Small intestine (tissue), 7 donors: ENCODE measurements around the gene TENM4. TPM values are rescaled to one million over a fixed set of nuclear protein-coding genes. Genes with fewer than 3 reads are reported as not detected.
"Not testable (repeated sequence)": the region's sequence is repeated elsewhere in the genome, so short reads cannot be mapped to it uniquely, and the experiment has no call there.

Experiments
- DNase-seq, 2 donors: peaks; one replicate each; pipeline versions ENCODE4 v3.0.0 to v3.0.0-alpha.2; 2013
- FAIRE-seq: peaks from 2 replicates; lab custom pipeline; 2012; peaks lifted over from hg19 to GRCh38; lab: Jason Lieb, UNC
- H3K27ac ChIP-seq, 3 donors: one replicate each; pipeline ENCODE4 v1.5.1; 2013; ENCODE audit warnings: low read length in 2 of 3, mild to moderate bottlenecking in 2 of 3, control low read depth in 1 of 3, inconsistent platforms in 1 of 3, low read depth in 1 of 3, moderate library complexity in 1 of 3
- H3K27me3 ChIP-seq, 3 donors: one replicate each; pipeline ENCODE4 v1.6.1; 2013; ENCODE audit warnings: low read length in 3 of 3, inconsistent platforms in 1 of 3; ENCODE audit not compliant: control insufficient read depth in 3 of 3, insufficient read depth in 3 of 3
- H3K36me3 ChIP-seq, 3 donors: one replicate each; pipeline ENCODE4 v1.6.1; 2013; ENCODE audit warnings: low read length in 3 of 3, inconsistent platforms in 1 of 3, low read depth in 1 of 3, mild to moderate bottlenecking in 1 of 3, moderate library complexity in 1 of 3; ENCODE audit not compliant: control insufficient read depth in 3 of 3, insufficient read depth in 2 of 3
- H3K4me1 ChIP-seq, 3 donors: one replicate each; pipeline ENCODE4 v1.6.1; 2013; ENCODE audit warnings: low read length in 2 of 3, inconsistent platforms in 1 of 3, low read depth in 1 of 3, mild to moderate bottlenecking in 1 of 3, moderate library complexity in 1 of 3; ENCODE audit not compliant: control insufficient read depth in 3 of 3, insufficient read depth in 2 of 3
- H3K4me3 ChIP-seq, 3 donors: one replicate each; pipeline ENCODE4 v1.5.1; 2013; ENCODE audit warnings: low read length in 3 of 3, control low read depth in 1 of 3, inconsistent platforms in 1 of 3, low read depth in 1 of 3, mild to moderate bottlenecking in 1 of 3, moderate library complexity in 1 of 3
- H3K9me3 ChIP-seq, 2 donors: one replicate each; pipeline ENCODE4 v1.6.1; 2013; ENCODE audit warnings: low read depth in 1 of 2, low read length in 1 of 2; ENCODE audit not compliant: control insufficient read depth in 2 of 2, insufficient read depth in 1 of 2
- WGBS, 3 donors: extraction: QIAGEN DNeasy Blood & Tissue Kit; methylation state at CpG; one replicate each; pipeline ENCODE4 v1.1.7; 2013; 5-methylcytosine and 5-hydroxymethylcytosine counted together
- polyA plus RNA-seq, 4 donors: library from polyadenylated mRNA; stranded (reverse) in 3 of 4; unstranded in 1 of 4; fragments of 200-250 nt in 3 of 4; fragments of 120-200 nt in 1 of 4; gene quantifications; one replicate each; pipeline versions ENCODE4 v1.2.1 to v1.2.3, GENCODE V29; 2013
- donor health status: healthy with polysubstance abuse.
- donor health status: control.
- donor health status: control.
- donor health status: Bipolar disorder and iron deficiency.
- donor health status: healthy.

Gene TENM4
- polyA plus RNA-seq, 4 donors = under 0.01 to 0.96 (median 0.31) TPM; not detected in 1

DNA sequence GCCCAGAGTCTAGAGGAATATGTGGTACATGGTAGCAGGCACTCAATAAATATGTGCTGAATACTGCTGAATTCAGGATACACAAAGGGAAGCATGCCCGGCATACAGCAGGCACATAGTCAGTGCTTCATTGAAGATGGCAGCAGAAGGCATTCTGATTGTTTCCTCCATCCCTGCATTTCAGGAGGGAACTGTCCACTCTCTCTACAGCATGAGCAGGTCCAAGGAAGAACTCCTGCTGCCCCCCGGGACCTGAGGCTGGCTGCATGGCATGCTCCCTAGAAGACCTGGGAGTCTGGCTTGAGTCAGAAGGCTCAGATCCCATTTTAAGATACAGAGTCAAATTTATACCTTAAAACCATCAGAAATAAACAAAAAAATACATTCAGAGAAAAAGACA lies 546.8 kb downstream of the TENM4 start:
- DNase-seq (no peak), FAIRE-seq (no peak)
- Histone ChIP-seq H3K4me1 (no peaks in the 10 kb centered on the region), H3K27me3 (no peaks in the 10 kb centered on the region), H3K4me3 (no peak overlapping the region), H3K36me3 (no peaks in the 10 kb centered on the region), H3K9me3 (no peaks in the 10 kb centered on the region), H3K27ac (no peak overlapping the region)
- 76 to 90% (median 79%) methylated on average over 2 of the region's 2 CpGs for WGBS, 3 donors

DNA sequence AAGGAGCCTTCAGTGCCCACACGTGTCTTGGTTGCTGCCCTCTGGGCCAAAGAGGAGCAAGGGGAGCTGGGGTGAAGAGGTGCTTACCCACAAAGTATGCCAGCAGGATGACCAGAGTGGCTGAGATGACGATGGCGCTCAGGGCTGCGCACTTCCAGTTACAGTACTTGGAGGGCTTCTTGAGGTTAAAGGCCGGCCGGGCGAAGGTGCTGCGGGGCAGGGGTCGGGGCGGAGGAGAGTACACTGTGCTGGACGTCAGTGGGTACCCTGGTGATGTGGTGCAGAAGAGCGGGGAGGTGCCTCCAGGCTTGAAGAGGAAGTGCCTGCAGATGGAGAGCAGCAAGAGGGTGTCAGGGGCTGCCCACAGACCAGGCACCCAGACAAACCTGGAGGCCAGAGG lies 551.1 kb downstream of the TENM4 start:
- FAIRE-seq (no peak), DNase-seq (no peak)
- 89 to 92% (median 89%) methylated on average over 12 of the region's 12 CpGs for whole genome bisulfite sequencing, 3 donors
- no peak overlapping the region for H3K27ac ChIP-seq
- H3K4me1 ChIP-seq = no peaks in the 10 kb centered on the region
- H3K36me3 ChIP-seq = no peaks in the 10 kb centered on the region
- no peak overlapping the region for H3K4me3 ChIP-seq
- H3K27me3 ChIP-seq = no peaks in the 10 kb centered on the region
- no peaks in the 10 kb centered on the region for H3K9me3 ChIP-seq

DNA sequence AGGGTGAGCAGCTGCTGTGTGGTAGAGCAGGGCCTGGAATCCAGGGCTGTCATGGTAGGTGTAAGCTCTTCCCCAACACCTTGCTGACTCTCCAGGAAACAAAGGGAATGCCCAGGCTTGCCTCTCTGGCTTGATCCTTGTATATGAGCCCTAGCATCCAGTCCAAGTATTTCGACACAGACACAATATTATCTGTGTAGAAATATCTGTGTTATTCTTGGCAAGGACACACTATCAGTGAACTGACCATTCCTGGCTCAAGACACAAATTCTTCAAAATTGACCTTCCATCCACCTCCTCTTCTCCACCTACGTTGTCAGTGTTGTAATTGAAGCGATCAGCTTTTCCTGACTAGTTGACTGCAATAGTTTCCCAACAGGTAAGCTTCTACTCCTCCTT lies 554.2 kb downstream of the TENM4 start:
- Histone ChIP-seq H3K4me3 (no peak overlapping the region), H3K9me3 (no peaks in the 10 kb centered on the region), H3K27me3 (no peaks in the 10 kb centered on the region), H3K36me3 (no peaks in the 10 kb centered on the region), H3K4me1 (no peaks in the 10 kb centered on the region), H3K27ac (peak overlapping the region in 1 of 3 donors; percentile 17)
- no peak for FAIRE-seq
- 25 to 77% (median 60%) methylated on average over 3 of the region's 3 CpGs for WGBS, 3 donors
- DNase-seq = no peak

DNA sequence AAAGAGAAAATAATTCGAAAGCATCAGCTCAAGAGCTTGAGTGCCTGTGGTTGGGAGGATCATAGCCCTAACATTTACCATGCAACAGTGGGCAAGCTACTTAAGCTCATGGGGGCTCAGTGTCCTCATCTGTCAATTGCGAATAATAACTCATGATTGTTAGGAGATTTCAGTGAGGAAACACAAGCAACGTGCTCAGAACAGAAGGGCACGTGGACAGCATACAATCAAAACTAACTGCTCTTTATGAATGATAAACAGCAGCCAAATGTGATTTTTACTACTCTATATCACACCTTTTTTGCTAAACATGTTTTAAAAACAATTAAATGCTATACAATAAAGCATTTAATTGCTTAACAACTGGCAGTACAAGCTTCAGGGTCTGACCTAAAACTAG lies 556.1 kb downstream of the TENM4 start:
- H3K9me3 ChIP-seq = peaks cover 0 to 3% of the 10 kb centered on the region in 2 donors
- no peak overlapping the region for H3K4me3 ChIP-seq
- H3K27me3 ChIP-seq = no peaks in the 10 kb centered on the region
- WGBS, 3 donors = 52 to 76% (median 65%) methylated on average over 4 of the region's 4 CpGs
- H3K27ac ChIP-seq = no peak overlapping the region
- FAIRE-seq (no peak), DNase-seq (no peak)
- no peaks in the 10 kb centered on the region for H3K4me1 ChIP-seq
- H3K36me3 ChIP-seq = no peaks in the 10 kb centered on the region

DNA sequence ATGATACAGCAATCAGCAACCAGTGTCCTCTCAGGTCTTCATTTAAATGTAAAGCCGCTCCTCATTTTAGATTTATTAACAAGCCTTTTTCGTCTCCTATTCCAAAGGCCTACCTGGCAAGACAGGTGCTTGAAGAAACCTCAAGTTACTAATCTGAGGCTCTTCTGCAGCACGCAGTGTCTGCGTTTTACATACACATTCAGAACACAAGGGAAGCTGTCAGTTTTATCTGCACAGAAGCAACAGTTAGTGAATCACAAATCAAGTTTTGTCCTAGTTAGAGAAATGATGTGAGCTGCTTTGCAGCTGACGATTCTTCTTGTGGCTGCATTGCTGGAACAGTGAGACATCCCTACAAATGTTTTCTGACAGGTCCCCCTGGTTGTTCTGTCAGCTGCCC lies 557.3 kb downstream of the TENM4 start:
- H3K27ac ChIP-seq = no peak overlapping the region
- H3K4me3 ChIP-seq = no peak overlapping the region
- H3K4me1 ChIP-seq = no peaks in the 10 kb centered on the region
- FAIRE-seq (no peak), DNase-seq (no peak)
- peaks cover 0 to 8% of the 10 kb centered on the region in 2 donors for H3K9me3 ChIP-seq
- 88 to 91% (median 90%) methylated on average over 5 of the region's 5 CpGs for WGBS, 3 donors
- H3K36me3 ChIP-seq = no peaks in the 10 kb centered on the region
- H3K27me3 ChIP-seq = no peaks in the 10 kb centered on the region

DNA sequence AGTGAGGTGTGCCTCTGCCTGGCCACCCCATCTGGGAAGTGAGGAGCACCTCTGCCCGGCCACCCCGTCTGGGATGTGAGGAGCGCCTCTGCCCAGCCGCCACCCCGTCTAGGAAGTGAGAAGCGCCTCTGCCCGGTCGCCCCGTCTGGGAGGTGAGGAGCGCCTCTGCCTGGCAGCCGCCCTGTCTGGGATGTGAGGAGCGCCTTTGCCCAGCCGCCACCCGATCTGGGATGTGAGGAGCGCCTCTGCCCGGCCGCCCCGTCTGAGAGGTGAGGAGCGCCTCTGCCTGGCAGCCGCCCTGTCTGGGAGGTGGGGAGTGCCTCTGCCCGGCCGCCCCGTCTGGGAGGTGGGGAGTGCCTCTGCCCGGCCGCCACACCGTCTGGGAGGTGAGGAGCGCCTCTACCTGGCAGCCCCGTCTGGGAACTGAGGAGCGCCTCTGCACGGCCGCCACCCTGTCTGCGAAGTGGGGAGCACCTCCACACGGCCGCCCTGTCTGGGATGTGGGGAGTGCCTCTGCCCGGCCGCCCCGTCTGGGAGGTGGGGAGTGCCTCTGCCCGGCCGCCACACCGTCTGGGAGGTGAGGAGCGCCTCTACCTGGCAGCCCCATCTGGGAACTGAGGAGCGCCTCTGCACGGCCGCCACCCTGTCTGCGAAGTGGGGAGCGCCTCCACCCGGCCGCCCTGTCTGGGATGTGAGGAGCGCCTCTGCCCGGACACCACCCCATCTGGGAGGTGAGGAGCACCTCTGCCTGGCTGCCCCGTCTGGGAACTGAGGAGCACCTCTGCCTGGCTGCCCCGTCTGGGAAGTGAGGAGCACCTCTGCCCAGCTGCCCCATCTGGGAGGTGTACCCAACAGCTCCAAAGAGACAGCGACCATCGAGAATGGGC lies 561.5 kb downstream of the TENM4 start:
- H3K4me3 ChIP-seq, H3K27me3 ChIP-seq, DNase-seq, H3K4me1 ChIP-seq, FAIRE-seq, H3K27ac ChIP-seq, H3K36me3 ChIP-seq: not testable (repeated sequence)
- WGBS, 3 donors = 92 to 96% (median 92%) methylated on average over 41 to 54 of the region's 54 CpGs
- peaks cover 0 to 13% of the 10 kb centered on the region in 2 donors for H3K9me3 ChIP-seq

DNA sequence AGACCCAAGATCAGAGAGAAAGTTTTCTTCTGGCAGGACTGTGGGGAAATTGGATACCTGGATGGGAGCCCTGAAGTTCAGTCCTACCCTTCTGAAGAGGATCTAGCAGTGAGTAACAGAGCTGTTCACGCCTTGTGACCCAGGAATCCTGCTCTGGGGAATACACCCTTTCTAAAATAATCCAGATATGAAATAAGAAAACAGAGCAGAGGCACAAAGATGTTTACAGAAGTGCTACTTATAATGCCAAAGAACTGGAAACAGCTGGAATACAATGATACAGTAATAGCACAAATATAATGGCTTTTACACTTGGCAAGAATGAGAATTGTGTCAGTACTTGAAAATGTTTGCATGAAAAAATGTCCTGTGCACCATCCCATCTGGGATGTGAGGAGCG lies 562.2 kb downstream of the TENM4 start:
- 74 to 83% (median 83%) methylated on average over 2 of the region's 2 CpGs for WGBS, 3 donors
- H3K4me3 ChIP-seq = no peak overlapping the region
- no peaks in the 10 kb centered on the region for H3K27me3 ChIP-seq
- peaks cover 0 to 13% of the 10 kb centered on the region in 2 donors for H3K9me3 ChIP-seq
- no peak for DNase-seq
- H3K4me1 ChIP-seq = no peaks in the 10 kb centered on the region
- no peak overlapping the region for H3K27ac ChIP-seq
- no peak for FAIRE-seq
- H3K36me3 ChIP-seq = no peaks in the 10 kb centered on the region

DNA sequence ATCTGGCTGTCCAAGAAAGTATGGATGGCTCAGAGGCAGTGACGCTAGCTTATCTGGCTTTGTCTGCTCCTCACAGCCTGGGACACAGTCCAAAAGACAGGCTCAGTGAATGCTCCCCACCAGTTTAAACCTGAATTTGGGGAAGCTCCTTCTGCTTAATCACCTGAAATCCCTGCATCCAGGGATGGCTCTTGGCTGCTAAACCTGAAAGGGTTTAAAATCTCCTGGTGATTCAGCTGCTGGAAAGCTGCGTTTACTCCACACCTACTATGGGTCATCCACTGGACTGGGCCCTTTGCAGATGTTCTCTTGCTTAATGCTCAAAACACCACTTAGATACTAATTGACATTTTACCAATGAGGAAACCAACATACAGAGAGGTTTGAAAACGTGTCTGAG lies 564.2 kb downstream of the TENM4 start:
- no peak for FAIRE-seq
- no peaks in the 10 kb centered on the region for H3K27me3 ChIP-seq
- H3K4me1 ChIP-seq = no peaks in the 10 kb centered on the region
- no peak for DNase-seq
- no peak overlapping the region for H3K27ac ChIP-seq
- no peak overlapping the region for H3K4me3 ChIP-seq
- WGBS, 3 donors = 50 to 78% (median 72%) methylated on average over 3 of the region's 3 CpGs
- peaks cover 0 to 13% of the 10 kb centered on the region in 2 donors for H3K9me3 ChIP-seq
- no peaks in the 10 kb centered on the region for H3K36me3 ChIP-seq
